Bronchial epithelial cell (primary cell): Measurements from ENCODE around the gene ACKR4. TPM values are rescaled to one million over a fixed set of nuclear protein-coding genes. Genes with fewer than 3 reads are reported as not detected.
A peak's percentile ranks its signal among the peaks of the same experiment; 100 is the strongest.

Experiments
- DNase-seq: peaks from one replicate; pipeline ENCODE4 v3.0.0-alpha.2; 2010; ENCODE audit warnings: low read depth
- FAIRE-seq: peaks from 2 replicates; lab custom pipeline; 2011; peaks lifted over from hg19 to GRCh38; lab: Jason Lieb, UNC
- H3K27me3 ChIP-seq: 2 replicates; pipeline ENCODE4 v1.5.1; 2011; ENCODE audit warnings: low read length; ENCODE audit not compliant: control insufficient read depth, insufficient read depth
- H3K36me3 ChIP-seq: 2 replicates; pipeline ENCODE4 v1.5.1; 2011; ENCODE audit warnings: low read length; ENCODE audit not compliant: control insufficient read depth, insufficient read depth
- H3K4me3 ChIP-seq: 2 replicates; pipeline ENCODE4 v1.5.1; 2011; ENCODE audit warnings: mild to moderate bottlenecking, low read depth, low read length, control low read depth
- CTCF ChIP-seq: IDR thresholded peaks from 2 replicates; pipeline ENCODE4 v1.5.1; 2011; ENCODE audit warnings: mild to moderate bottlenecking, moderate library complexity, low read length, control low read depth, inconsistent platforms; ENCODE audit not compliant: insufficient read depth, severe bottlenecking
- total RNA-seq: library from RNA; depleted of rRNA; stranded (reverse); fragments of >200 nt; gene quantifications from 2 replicates; pipeline ENCODE4 v1.2.1, GENCODE V29; 2014

The ACKR4 gene
- total RNA-seq, result under 0.01 TPM in 2 replicates

GRCh38 chr3:132596816-132597433 is at the start of gene ACKR4:
Gene ACKR4 (plus strand): TSS chr3:132597270. CDS start chr3:132600398, 3,128 bp downstream.
- no peak for TF ChIP-seq CTCF
- no peak within 1 kb of the TSS for H3K4me3 ChIP-seq
- DNase-seq (no peak), FAIRE-seq (no peak)
- H3K36me3 ChIP-seq, result no peaks in the 10 kb centered on the region
- H3K27me3 ChIP-seq, result no peaks in the 10 kb centered on the region

GRCh38 chr3:132549169-132549568 is 47.9 kb upstream of the ACKR4 start:
- H3K27me3 ChIP-seq, result no peaks in the 10 kb centered on the region
- H3K4me3 ChIP-seq, result no peak overlapping the region
- H3K36me3 ChIP-seq, result no peaks in the 10 kb centered on the region
- FAIRE-seq (no peak), DNase-seq (no peak)
- TF ChIP-seq CTCF, result no peak

GRCh38 chr3:132549890-132550578 is 47.0 kb upstream of the ACKR4 start:
- no peak for FAIRE-seq

GRCh38 chr3:132550579-132551305 is 46.3 kb upstream of the ACKR4 start:
- no peak overlapping the region for H3K4me3 ChIP-seq
- no peak for TF ChIP-seq CTCF
- H3K27me3 ChIP-seq, result no peaks in the 10 kb centered on the region
- FAIRE-seq, result no peak
- no peaks in the 10 kb centered on the region for H3K36me3 ChIP-seq
- no peak for DNase-seq

More at GRCh38 chr3:132549890-132550578, 47.0 kb upstream of the ACKR4 start:
- no peak for TF ChIP-seq CTCF
- no peaks in the 10 kb centered on the region for H3K27me3 ChIP-seq
- no peak overlapping the region for H3K4me3 ChIP-seq
- H3K36me3 ChIP-seq, result no peaks in the 10 kb centered on the region
- peak; percentile 72 for DNase-seq

- no peak for DNase-seq
- no peak for FAIRE-seq
- no peak for TF ChIP-seq CTCF
Measured at GRCh38 chr3:132553826-132554225, 43.2 kb upstream of the ACKR4 start.

More at GRCh38 chr3:132553826-132554225, 43.2 kb upstream of the ACKR4 start:
- Histone ChIP-seq H3K27me3 (no peaks in the 10 kb centered on the region), H3K36me3 (no peaks in the 10 kb centered on the region), H3K4me3 (no peak overlapping the region)
